Measurements from ENCODE around the gene ARHGAP15.

ARHGAP15 gene

DNA sequence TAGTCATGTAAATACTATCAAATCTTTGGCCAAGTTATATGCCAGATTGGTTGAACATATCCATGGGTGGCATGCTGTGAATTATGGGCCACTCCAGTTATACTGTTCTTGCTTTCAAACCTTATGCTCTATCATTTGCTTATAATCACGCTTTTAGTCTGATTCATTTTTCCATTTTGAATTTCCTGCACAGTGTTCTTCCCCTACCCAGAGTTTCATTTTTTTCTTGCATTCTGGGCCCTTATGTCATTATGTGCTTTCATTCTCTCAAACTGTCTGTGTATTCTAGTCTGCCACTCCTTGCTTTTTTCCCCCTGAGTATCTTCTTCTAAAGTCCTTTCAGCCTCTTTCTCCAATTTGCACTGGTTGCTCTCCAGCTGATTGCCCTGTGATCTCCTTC is 364.1 kb downstream of the ARHGAP15 start:
- FAIRE-seq, result no peak
- TF ChIP-seq, protein P1, sequence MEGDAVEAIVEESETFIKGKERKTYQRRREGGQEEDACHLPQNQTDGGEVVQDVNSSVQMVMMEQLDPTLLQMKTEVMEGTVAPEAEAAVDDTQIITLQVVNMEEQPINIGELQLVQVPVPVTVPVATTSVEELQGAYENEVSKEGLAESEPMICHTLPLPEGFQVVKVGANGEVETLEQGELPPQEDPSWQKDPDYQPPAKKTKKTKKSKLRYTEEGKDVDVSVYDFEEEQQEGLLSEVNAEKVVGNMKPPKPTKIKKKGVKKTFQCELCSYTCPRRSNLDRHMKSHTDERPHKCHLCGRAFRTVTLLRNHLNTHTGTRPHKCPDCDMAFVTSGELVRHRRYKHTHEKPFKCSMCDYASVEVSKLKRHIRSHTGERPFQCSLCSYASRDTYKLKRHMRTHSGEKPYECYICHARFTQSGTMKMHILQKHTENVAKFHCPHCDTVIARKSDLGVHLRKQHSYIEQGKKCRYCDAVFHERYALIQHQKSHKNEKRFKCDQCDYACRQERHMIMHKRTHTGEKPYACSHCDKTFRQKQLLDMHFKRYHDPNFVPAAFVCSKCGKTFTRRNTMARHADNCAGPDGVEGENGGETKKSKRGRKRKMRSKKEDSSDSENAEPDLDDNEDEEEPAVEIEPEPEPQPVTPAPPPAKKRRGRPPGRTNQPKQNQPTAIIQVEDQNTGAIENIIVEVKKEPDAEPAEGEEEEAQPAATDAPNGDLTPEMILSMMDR (IDR thresholded peaks at IDR 0.05; ENCODE audit: insufficient read depth, missing control alignments), result no peak
- DNase-seq (ENCODE audit: insufficient read length, low spot score), result no peak

DNA sequence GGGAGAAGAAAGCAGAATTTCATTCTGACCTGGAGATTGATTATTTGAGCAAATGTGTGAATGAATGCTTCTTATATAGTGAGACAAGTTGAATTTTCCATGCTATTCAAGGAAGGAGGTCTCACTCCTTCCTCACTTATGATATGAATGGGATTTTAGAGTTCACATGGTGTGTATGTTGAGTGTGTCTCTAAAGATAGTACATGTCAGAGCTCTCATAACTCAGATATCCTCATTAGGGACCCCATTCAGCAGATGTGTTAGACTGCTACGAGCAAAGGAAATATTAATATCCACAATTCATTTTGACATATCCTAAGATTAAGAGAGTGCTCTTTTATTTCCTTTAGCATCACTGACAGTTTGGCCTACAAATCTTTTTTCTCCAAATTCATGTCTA is 368.5 kb downstream of the ARHGAP15 start:
- TF ChIP-seq, protein P1 (IDR thresholded peaks at IDR 0.05; ENCODE audit: insufficient read depth, missing control alignments), result no peak
- FAIRE-seq, result no peak

DNA sequence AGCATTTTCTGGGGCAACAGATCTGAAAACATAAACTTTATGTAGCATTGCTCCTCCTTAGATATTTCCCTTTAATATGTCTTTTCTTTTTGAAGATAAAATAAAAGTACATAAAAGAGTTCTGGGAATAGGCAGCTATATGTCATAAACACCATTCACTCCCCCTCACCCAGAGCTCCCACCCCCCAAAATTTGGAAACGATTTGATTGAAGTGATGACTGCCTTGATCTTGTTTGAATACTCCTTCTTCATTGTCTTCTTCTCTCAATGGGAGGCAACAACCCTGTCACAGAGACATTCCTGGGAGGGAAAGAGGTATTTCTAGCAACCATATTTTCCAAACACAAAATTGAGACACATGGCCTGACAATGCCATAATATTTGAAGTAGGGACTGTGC is 369.3 kb downstream of the ARHGAP15 start:
- TF ChIP-seq, protein P1 (IDR thresholded peaks at IDR 0.05; ENCODE audit: insufficient read depth, missing control alignments), result no peak
- no peak for DNase-seq (ENCODE audit: insufficient read length, low spot score)
- FAIRE-seq, result no peak

More for the DNA sequence above, 368.5 kb downstream of the ARHGAP15 start:
- no peak for DNase-seq (ENCODE audit: insufficient read length, low spot score)

DNA sequence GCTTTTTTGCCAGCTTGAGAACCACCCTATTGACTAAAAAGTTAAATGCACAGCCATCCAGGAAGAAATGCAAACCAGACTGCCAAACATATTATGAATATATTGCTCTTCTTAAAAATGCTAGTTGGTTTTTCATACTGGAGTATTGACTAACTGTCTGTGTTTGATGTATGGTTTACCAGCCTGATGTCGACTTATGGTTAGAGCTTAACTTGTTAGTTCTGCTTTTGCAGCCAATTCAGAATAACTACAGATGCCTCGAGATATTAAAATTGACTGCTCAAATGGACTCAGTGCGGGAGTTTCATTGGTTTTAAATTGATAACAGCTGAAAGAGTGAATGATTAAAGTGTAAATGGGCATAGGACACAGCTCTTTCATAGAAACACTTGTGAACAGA is 369.8 kb downstream of the ARHGAP15 start:
- FAIRE-seq (no peak), DNase-seq (ENCODE audit: insufficient read length, low spot score) (no peak)
- TF ChIP-seq, protein P1 (IDR thresholded peaks at IDR 0.05; ENCODE audit: insufficient read depth, missing control alignments), result no peak

DNA sequence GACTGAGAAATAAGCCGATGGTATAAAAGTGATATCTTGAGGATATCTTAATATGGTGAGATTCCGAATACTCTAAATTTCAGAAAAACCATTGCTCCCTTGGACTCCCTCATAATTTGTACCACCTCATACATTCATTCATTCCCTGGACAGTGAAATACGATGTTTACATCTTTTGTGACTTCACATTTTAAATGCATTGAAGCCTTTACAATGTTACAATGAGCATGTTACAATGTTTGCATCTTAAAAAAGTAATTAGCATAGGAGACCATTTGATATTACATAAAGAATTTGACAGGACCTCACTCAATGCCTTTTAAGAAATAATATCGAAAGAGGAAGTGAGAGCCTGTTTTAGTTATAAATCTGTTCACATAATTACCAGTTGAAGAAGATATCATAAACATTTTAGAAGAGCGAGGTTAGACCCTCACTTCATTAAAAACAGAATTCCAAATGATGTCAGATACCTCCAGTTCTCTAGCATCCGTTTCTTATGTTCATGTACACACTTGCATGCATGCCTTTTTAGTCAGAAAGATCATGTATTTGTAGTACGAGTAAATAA is 372.0 kb downstream of the ARHGAP15 start:
- TF ChIP-seq, protein P1 (IDR thresholded peaks at IDR 0.05; ENCODE audit: insufficient read depth, missing control alignments), result no peak
- DNase-seq (ENCODE audit: insufficient read length, low spot score) (no peak), FAIRE-seq (peak; percentile 38)

DNA sequence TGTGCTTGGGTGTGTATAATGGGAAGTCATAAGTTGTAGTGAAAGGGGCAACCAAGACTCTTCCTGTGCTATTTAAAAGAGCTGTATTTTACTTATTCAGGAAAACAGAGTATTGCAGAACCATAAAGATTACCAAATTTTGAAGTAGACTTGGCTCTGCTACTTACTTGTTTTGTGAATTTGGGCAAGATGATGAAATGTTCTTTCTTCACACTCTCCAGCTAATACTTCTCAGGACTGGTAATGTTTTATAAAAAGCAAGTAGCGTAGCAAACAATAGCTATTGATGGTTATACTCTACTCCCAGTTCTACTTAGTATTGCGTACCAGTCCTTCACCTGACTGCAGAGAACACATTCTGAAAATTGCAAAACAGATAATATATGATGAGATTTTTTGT is 374.1 kb downstream of the ARHGAP15 start:
- DNase-seq (ENCODE audit: insufficient read length, low spot score) (no peak), FAIRE-seq (no peak)
- TF ChIP-seq, protein P1 (IDR thresholded peaks at IDR 0.05; ENCODE audit: insufficient read depth, missing control alignments), result no peak

DNA sequence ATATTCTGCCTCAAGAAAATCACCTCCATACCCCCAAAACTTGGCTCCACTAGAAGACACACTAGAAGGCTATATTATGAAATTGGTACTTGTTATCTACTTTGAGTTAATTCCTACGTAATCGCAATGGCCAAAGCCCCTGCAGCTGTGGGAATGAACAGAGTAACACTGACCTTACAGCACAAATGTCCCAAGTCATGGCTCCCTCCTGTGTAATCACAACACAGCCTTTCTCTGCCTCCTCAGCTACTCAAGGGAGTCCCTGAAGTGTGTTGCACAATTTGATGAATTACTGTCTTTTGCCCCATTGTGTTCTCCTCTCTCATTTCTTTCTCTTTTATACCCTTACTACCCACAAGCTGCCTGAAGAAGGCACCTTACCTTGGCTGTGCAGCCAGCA is 375.2 kb downstream of the ARHGAP15 start:
- TF ChIP-seq, protein P1 (IDR thresholded peaks at IDR 0.05; ENCODE audit: insufficient read depth, missing control alignments), result no peak
- DNase-seq (ENCODE audit: insufficient read length, low spot score) (no peak), FAIRE-seq (no peak)
